ENCODE results near the gene DMD.
A peak's percentile ranks its signal among the peaks of the same experiment; 100 is the strongest.

The DMD gene

GRCh38 chrX:31329298-31329697, 1882.1 kb downstream of the DMD start:
- no peak overlapping the region for H3K9ac ChIP-seq (ENCODE audit: low read length)
- H3F3A ChIP-seq (ENCODE audit: insufficient read depth, low read length): no peaks in the 10 kb centered on the region
- no peak overlapping the region for H2AFZ ChIP-seq (ENCODE audit: low read length)
- TF ChIP-seq, protein P1, sequence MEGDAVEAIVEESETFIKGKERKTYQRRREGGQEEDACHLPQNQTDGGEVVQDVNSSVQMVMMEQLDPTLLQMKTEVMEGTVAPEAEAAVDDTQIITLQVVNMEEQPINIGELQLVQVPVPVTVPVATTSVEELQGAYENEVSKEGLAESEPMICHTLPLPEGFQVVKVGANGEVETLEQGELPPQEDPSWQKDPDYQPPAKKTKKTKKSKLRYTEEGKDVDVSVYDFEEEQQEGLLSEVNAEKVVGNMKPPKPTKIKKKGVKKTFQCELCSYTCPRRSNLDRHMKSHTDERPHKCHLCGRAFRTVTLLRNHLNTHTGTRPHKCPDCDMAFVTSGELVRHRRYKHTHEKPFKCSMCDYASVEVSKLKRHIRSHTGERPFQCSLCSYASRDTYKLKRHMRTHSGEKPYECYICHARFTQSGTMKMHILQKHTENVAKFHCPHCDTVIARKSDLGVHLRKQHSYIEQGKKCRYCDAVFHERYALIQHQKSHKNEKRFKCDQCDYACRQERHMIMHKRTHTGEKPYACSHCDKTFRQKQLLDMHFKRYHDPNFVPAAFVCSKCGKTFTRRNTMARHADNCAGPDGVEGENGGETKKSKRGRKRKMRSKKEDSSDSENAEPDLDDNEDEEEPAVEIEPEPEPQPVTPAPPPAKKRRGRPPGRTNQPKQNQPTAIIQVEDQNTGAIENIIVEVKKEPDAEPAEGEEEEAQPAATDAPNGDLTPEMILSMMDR (IDR thresholded peaks at IDR 0.05; ENCODE audit: low read length): no peak
- TF ChIP-seq EZH2phosphoT487 (IDR thresholded peaks at IDR 0.05; ENCODE audit: low read length): no peak
- no peak for TF ChIP-seq EZH2 (optimal IDR thresholded peaks at IDR 0.05; ENCODE audit: low read depth, low read length)
- H3K27me3 ChIP-seq (replicated peaks; ENCODE audit: insufficient read depth, low read length): no peaks in the 10 kb centered on the region
- no peaks in the 10 kb centered on the region for H3K36me3 ChIP-seq (replicated peaks; ENCODE audit: insufficient read depth, low read length)
- no peaks in the 10 kb centered on the region for H3K9me3 ChIP-seq (replicated peaks; ENCODE audit: insufficient read depth, low read length)
- no peak for DNase-seq
- no peaks in the 10 kb centered on the region for H3K79me2 ChIP-seq (ENCODE audit: low read length)
- H3K27ac ChIP-seq (ENCODE audit: low read length): no peak overlapping the region
- no peaks in the 10 kb centered on the region for H3K4me1 ChIP-seq (ENCODE audit: low read length)
- no peaks in the 10 kb centered on the region for H3K9me2 ChIP-seq (replicated peaks; ENCODE audit: insufficient read depth, low read length)
- no peaks in the 10 kb centered on the region for H4K20me1 ChIP-seq (ENCODE audit: insufficient read depth, low read length)
- no peak overlapping the region for H3K4me3 ChIP-seq (ENCODE audit: low read length)
- H3K4me2 ChIP-seq (ENCODE audit: low read depth, low read length): no peak overlapping the region

GRCh38 chrX:31323658-31324057, 1887.7 kb downstream of the DMD start:
- no peaks in the 10 kb centered on the region; the same call in 1 of the 2 replicates for H3F3A ChIP-seq (ENCODE audit: insufficient read depth, low read length)
- peak; percentile 53 for DNase-seq
- H3K27ac ChIP-seq (ENCODE audit: low read length): no peak overlapping the region
- no peak overlapping the region for H3K4me2 ChIP-seq (ENCODE audit: low read depth, low read length)
- no peaks in the 10 kb centered on the region for H3K36me3 ChIP-seq (replicated peaks; ENCODE audit: insufficient read depth, low read length)
- no peak overlapping the region for H2AFZ ChIP-seq (ENCODE audit: low read length)
- H3K27me3 ChIP-seq (replicated peaks; ENCODE audit: insufficient read depth, low read length): no peaks in the 10 kb centered on the region
- TF ChIP-seq, protein P1 (IDR thresholded peaks at IDR 0.05; ENCODE audit: low read length): no peak
- TF ChIP-seq EZH2phosphoT487 (IDR thresholded peaks at IDR 0.05; ENCODE audit: low read length) (no peak), EZH2 (optimal IDR thresholded peaks at IDR 0.05; ENCODE audit: low read depth, low read length) (no peak)
- H3K9me2 ChIP-seq (replicated peaks; ENCODE audit: insufficient read depth, low read length): no peaks in the 10 kb centered on the region
- H3K79me2 ChIP-seq (ENCODE audit: low read length): no peaks in the 10 kb centered on the region
- no peaks in the 10 kb centered on the region for H3K4me1 ChIP-seq (ENCODE audit: low read length)
- H3K4me3 ChIP-seq (ENCODE audit: low read length): no peak overlapping the region
- no peak overlapping the region for H3K9ac ChIP-seq (ENCODE audit: low read length)
- no peaks in the 10 kb centered on the region for H4K20me1 ChIP-seq (ENCODE audit: insufficient read depth, low read length)
- H3K9me3 ChIP-seq (replicated peaks; ENCODE audit: insufficient read depth, low read length): no peaks in the 10 kb centered on the region

DNA sequence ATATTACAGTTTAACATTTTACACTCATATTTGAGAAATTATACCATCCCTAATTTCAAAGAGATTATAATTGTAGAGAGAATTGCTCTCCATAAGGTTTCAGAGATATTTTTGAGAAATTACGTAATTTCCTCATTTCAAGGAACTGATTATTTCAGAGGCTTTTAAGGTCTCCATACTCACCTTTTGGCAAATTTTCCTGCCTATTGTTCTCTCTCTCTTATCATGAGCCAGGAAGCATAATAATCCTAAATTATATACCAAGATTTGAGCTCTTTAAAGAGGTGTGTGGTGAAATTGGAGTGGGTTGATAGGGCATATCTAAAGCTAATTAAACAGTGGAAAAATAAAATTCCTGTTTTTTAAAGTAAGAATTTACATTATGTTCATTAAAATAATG, 1890.6 kb downstream of the DMD start:
- no peaks in the 10 kb centered on the region for H4K20me1 ChIP-seq (ENCODE audit: insufficient read depth, low read length)
- H3K9ac ChIP-seq (ENCODE audit: low read length): no peak overlapping the region
- H3K9me2 ChIP-seq (replicated peaks; ENCODE audit: insufficient read depth, low read length): no peaks in the 10 kb centered on the region
- H3F3A ChIP-seq (ENCODE audit: insufficient read depth, low read length): no peaks in the 10 kb centered on the region; the same call in 1 of the 2 replicates
- no peaks in the 10 kb centered on the region for H3K4me1 ChIP-seq (ENCODE audit: low read length)
- H3K4me3 ChIP-seq (ENCODE audit: low read length): no peak overlapping the region
- H3K27me3 ChIP-seq (replicated peaks; ENCODE audit: insufficient read depth, low read length): no peaks in the 10 kb centered on the region
- no peak overlapping the region for H2AFZ ChIP-seq (ENCODE audit: low read length)
- no peak for TF ChIP-seq EZH2phosphoT487 (IDR thresholded peaks at IDR 0.05; ENCODE audit: low read length)
- no peaks in the 10 kb centered on the region for H3K79me2 ChIP-seq (ENCODE audit: low read length)
- no peak overlapping the region for H3K27ac ChIP-seq (ENCODE audit: low read length)
- no peaks in the 10 kb centered on the region for H3K9me3 ChIP-seq (replicated peaks; ENCODE audit: insufficient read depth, low read length)
- no peak overlapping the region for H3K4me2 ChIP-seq (ENCODE audit: low read depth, low read length)
- DNase-seq: no peak
- H3K36me3 ChIP-seq (replicated peaks; ENCODE audit: insufficient read depth, low read length): no peaks in the 10 kb centered on the region

- H3K9me2 ChIP-seq (replicated peaks; ENCODE audit: insufficient read depth, low read length): no peaks in the 10 kb centered on the region
- no peak overlapping the region for H3K9ac ChIP-seq (ENCODE audit: low read length)
- DNase-seq: no peak
- no peak for TF ChIP-seq EZH2phosphoT487 (IDR thresholded peaks at IDR 0.05; ENCODE audit: low read length)
- TF ChIP-seq EZH2 (optimal IDR thresholded peaks at IDR 0.05; ENCODE audit: low read depth, low read length): no peak
- no peak overlapping the region for H2AFZ ChIP-seq (ENCODE audit: low read length)
- no peaks in the 10 kb centered on the region; the same call in 1 of the 2 replicates for H3F3A ChIP-seq (ENCODE audit: insufficient read depth, low read length)
- H3K4me1 ChIP-seq (ENCODE audit: low read length): no peaks in the 10 kb centered on the region
- no peak overlapping the region for H3K27ac ChIP-seq (ENCODE audit: low read length)
- H3K36me3 ChIP-seq (replicated peaks; ENCODE audit: insufficient read depth, low read length): no peaks in the 10 kb centered on the region
- H3K27me3 ChIP-seq (replicated peaks; ENCODE audit: insufficient read depth, low read length): no peaks in the 10 kb centered on the region
- H4K20me1 ChIP-seq (ENCODE audit: insufficient read depth, low read length): no peaks in the 10 kb centered on the region
- no peaks in the 10 kb centered on the region for H3K9me3 ChIP-seq (replicated peaks; ENCODE audit: insufficient read depth, low read length)
- H3K4me2 ChIP-seq (ENCODE audit: low read depth, low read length): no peak overlapping the region
- no peak overlapping the region for H3K4me3 ChIP-seq (ENCODE audit: low read length)
- no peaks in the 10 kb centered on the region for H3K79me2 ChIP-seq (ENCODE audit: low read length)
Observed at GRCh38 chrX:31319586-31319985, 1891.8 kb downstream of the DMD start.

Data from MM.1S (cell line).